Trophoblast cell (in vitro differentiated cells and primary cell): ENCODE results near the gene PPIL1.
"Not testable (repeated sequence)": the region's sequence is repeated elsewhere in the genome, so short reads cannot be mapped to it uniquely, and the experiment has no call there.

Experiments used
- DNase-seq, 2 donors: peaks; one replicate each; pipeline ENCODE4 v3.0.0-alpha.2; 2016
- H2AFZ ChIP-seq: 2 replicates; pipeline ENCODE4 v1.6.1; 2013; ENCODE audit warnings: low read length, moderate library complexity, mild to moderate bottlenecking; ENCODE audit not compliant: insufficient read depth, poor library complexity
- H2AK5ac ChIP-seq: 2 replicates; pipeline ENCODE4 v1.6.1; 2013; ENCODE audit warnings: mild to moderate bottlenecking, low read length
- H2BK120ac ChIP-seq: 2 replicates; pipeline ENCODE4 v1.6.1; 2013; ENCODE audit warnings: low read length, mild to moderate bottlenecking, moderate library complexity; ENCODE audit not compliant: insufficient read depth, poor library complexity
- H2BK12ac ChIP-seq: 2 replicates; pipeline ENCODE4 v1.6.1; 2013; ENCODE audit warnings: mild to moderate bottlenecking, low read length, moderate library complexity
- H2BK5ac ChIP-seq: 2 replicates; pipeline ENCODE4 v1.6.1; 2013; ENCODE audit warnings: low read length, low read depth, moderate library complexity, mild to moderate bottlenecking; ENCODE audit not compliant: poor library complexity
- H3K14ac ChIP-seq: 2 replicates; pipeline ENCODE4 v1.6.1; 2013; ENCODE audit warnings: mild to moderate bottlenecking, low read length
- H3K18ac ChIP-seq: 2 replicates; pipeline ENCODE4 v1.6.1; 2013; ENCODE audit warnings: mild to moderate bottlenecking, low read length
- H3K23ac ChIP-seq: 2 replicates; pipeline ENCODE4 v1.6.1; 2013; ENCODE audit warnings: low read length
- H3K27ac ChIP-seq: 2 replicates; pipeline ENCODE4 v1.5.1; 2013; ENCODE audit warnings: low read depth, mild to moderate bottlenecking, inconsistent platforms, low read length, moderate library complexity
- H3K27me3 ChIP-seq: 2 replicates; pipeline ENCODE4 v1.6.1; 2013; ENCODE audit warnings: inconsistent platforms, mild to moderate bottlenecking, low read length, moderate library complexity; ENCODE audit not compliant: insufficient read depth
- H3K36me3 ChIP-seq, 2 experiments: 1 replicate in 1 of 2; 2 replicates in 1 of 2; pipeline ENCODE4 v1.6.1; 2013; ENCODE audit warnings: low read length in 2 of 2, mild to moderate bottlenecking in 2 of 2, moderate library complexity in 1 of 2; ENCODE audit not compliant: insufficient read depth in 2 of 2, control insufficient read depth in 1 of 2
- H3K4ac ChIP-seq: 2 replicates; pipeline ENCODE4 v1.6.1; 2013; ENCODE audit warnings: low read depth, mild to moderate bottlenecking, low read length, moderate library complexity
- H3K4me1 ChIP-seq, 2 experiments: 1 replicate in 1 of 2; 2 replicates in 1 of 2; pipeline ENCODE4 v1.6.1; 2013; ENCODE audit warnings: low read length in 2 of 2, mild to moderate bottlenecking in 2 of 2, moderate library complexity in 1 of 2; ENCODE audit not compliant: insufficient read depth in 2 of 2, control insufficient read depth in 1 of 2
- H3K4me2 ChIP-seq: 2 replicates; pipeline ENCODE4 v1.6.1; 2013; ENCODE audit warnings: inconsistent platforms, mild to moderate bottlenecking, low read length, moderate library complexity
- H3K4me3 ChIP-seq: 2 replicates; pipeline ENCODE4 v1.5.1; 2013; ENCODE audit warnings: mild to moderate bottlenecking, low read depth, low read length, inconsistent platforms
- H3K79me1 ChIP-seq: one replicate; pipeline ENCODE4 v1.6.1; 2013; ENCODE audit warnings: low read length
- H3K79me2 ChIP-seq: 2 replicates; pipeline ENCODE4 v1.6.1; 2013; ENCODE audit warnings: low read length, mild to moderate bottlenecking; ENCODE audit not compliant: control insufficient read depth, insufficient read depth, poor library complexity
- H3K9ac ChIP-seq: 2 replicates; pipeline ENCODE4 v1.6.1; 2013; ENCODE audit warnings: mild to moderate bottlenecking, low read length
- H3K9me3 ChIP-seq: 2 replicates; pipeline ENCODE4 v1.6.1; 2013; ENCODE audit warnings: low read depth, mild to moderate bottlenecking, control low read depth, inconsistent platforms, low read length; ENCODE audit not compliant: insufficient read depth
- H4K12ac ChIP-seq: 2 replicates; pipeline ENCODE4 v1.6.1; 2013; ENCODE audit warnings: low read depth, mild to moderate bottlenecking, low read length, moderate library complexity
- H4K8ac ChIP-seq: 2 replicates; pipeline ENCODE4 v1.6.1; 2013; ENCODE audit warnings: low read depth, mild to moderate bottlenecking, low read length, moderate library complexity
- H4K91ac ChIP-seq: one replicate; pipeline ENCODE4 v1.6.1; 2013; ENCODE audit warnings: low read depth, mild to moderate bottlenecking, low read length, moderate library complexity
- WGBS: extraction: QIAGEN DNeasy Blood & Tissue Kit; methylation state at CpG from one replicate; pipeline ENCODE4 v1.1.7; 2013; ENCODE audit warnings: missing lambda C conversion rate; ENCODE audit not compliant: insufficient read length, insufficient coverage; ENCODE audit errors: extremely low coverage; 5-methylcytosine and 5-hydroxymethylcytosine counted together

PPIL1 gene

DNA sequence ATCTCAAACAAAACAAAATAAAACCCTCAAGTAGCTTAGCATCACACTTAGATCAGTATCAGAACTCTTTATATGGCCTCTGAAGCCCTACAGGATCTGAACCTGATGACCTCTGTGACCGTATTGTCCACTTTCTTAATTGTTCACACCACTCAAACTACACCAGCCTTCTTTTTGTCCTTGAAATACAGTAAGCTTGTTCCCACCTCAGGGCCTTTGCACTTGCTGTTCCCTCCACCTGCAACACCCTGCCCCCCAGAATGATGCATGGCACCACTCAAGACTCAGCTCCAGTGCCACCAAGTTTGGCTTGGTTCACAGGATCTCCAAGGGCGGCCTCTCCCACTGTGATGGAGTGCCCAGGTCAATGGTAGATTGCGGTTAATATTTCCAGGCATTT lies 61.1 kb downstream of the PPIL1 start:
- H3K27ac ChIP-seq: no peak overlapping the region
- no peak overlapping the region for H2AFZ ChIP-seq
- no peaks in the 10 kb centered on the region for H3K9me3 ChIP-seq
- H3K14ac ChIP-seq: no peak overlapping the region
- H3K23ac ChIP-seq: no peak overlapping the region
- no peak overlapping the region for H3K4me3 ChIP-seq
- no peak overlapping the region for H2AK5ac ChIP-seq
- no peak overlapping the region for H3K4ac ChIP-seq
- no peaks in the 10 kb centered on the region for H3K36me3 ChIP-seq
- no peaks in the 10 kb centered on the region for H3K79me1 ChIP-seq
- no peak overlapping the region for H2BK12ac ChIP-seq
- DNase-seq: no peak
- WGBS: no CpG with 5 or more reads among the region's 3 CpGs
- H3K4me1 ChIP-seq: no peaks in the 10 kb centered on the region
- H2BK5ac ChIP-seq: no peak overlapping the region
- no peak overlapping the region for H4K12ac ChIP-seq
- H3K9ac ChIP-seq: no peak overlapping the region
- no peaks in the 10 kb centered on the region for H3K79me2 ChIP-seq
- H4K91ac ChIP-seq: no peak overlapping the region
- no peak overlapping the region for H3K18ac ChIP-seq
- no peak overlapping the region for H3K4me2 ChIP-seq
- H3K27me3 ChIP-seq: no peaks in the 10 kb centered on the region
- no peak overlapping the region for H4K8ac ChIP-seq
- no peak overlapping the region for H2BK120ac ChIP-seq

DNA sequence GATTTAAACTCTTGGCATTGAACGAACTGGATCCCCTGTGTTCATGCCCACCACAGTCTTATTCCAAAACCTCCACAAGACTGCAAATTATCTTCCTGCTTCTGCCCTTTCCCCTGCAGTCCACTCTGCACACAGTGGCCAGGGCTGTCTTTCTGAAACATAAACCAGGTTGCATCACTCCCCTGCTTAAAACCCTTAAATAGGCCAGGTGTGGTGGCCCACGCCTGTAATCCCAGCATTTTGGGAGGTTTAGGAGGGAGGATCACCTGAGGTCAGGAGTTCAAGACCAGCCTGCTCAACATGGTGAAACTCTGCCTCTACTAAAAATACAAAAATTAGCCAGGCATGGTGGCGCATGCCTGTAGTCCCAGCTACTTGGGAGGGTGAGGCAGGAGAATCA lies 61.6 kb downstream of the PPIL1 start:
- not testable (repeated sequence) for H2BK12ac ChIP-seq, H3K4me2 ChIP-seq, H3K36me3 ChIP-seq, H2AK5ac ChIP-seq, H3K27me3 ChIP-seq, H3K4me1 ChIP-seq, H3K79me1 ChIP-seq, H2AFZ ChIP-seq, H3K18ac ChIP-seq, H3K14ac ChIP-seq, DNase-seq, H3K27ac ChIP-seq, H3K79me2 ChIP-seq, H4K91ac ChIP-seq, H2BK5ac ChIP-seq, H3K9me3 ChIP-seq, H3K9ac ChIP-seq, H3K23ac ChIP-seq, H4K8ac ChIP-seq, H3K4ac ChIP-seq, H2BK120ac ChIP-seq, H4K12ac ChIP-seq, H3K4me3 ChIP-seq
- WGBS: no CpG with 5 or more reads among the region's 3 CpGs

DNA sequence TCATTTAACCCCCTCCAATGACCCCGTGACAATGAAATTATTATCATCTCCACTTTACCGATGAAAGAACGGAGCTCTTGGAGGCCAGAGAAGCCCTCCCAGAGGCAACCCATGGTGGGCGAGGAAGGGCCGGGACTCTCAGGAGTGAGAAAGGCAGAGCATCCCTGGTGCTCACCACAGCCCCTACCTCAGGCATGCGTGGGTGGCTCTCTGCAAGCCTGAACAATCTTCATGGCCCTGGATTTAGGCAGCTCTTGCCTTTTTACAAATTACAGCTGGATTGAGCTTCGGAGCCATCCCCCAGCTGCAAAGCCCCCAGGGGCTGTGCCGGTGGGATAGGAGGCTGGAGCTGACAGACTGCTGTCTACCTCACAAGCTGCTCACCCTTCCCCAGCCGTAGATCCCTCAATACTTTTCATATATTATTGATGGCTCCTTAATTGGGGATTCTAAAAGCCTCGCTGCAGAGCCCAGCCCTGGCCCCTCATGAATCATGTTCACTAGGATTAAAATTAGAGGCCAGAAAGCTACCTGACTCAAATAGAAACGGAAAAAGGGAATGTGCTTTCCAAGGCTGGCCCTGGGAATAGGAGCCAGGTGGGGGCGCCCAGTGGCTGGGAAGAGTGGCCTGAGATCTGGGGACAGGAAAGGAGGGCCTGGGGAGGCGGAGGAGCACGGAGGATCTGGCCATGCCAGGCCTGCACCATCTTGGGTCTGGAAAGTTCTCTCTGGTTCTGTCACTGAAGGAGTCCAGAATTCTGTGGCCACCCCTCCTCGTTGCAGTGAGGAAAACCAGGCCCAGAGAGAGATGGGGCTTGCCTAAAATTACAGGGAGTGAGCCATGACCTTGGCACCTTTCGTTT lies 64.4 kb downstream of the PPIL1 start:
- Histone ChIP-seq H3K79me1 (no peaks in the 10 kb centered on the region), H2AFZ (peak overlapping the region; percentile 3), H3K14ac (no peak overlapping the region), H3K9ac (no peak overlapping the region), H3K23ac (no peak overlapping the region), H2BK12ac (no peak overlapping the region), H2BK120ac (no peak overlapping the region), H3K27ac (no peak overlapping the region), H3K4ac (no peak overlapping the region), H3K4me2 (no peak overlapping the region), H3K27me3 (no peaks in the 10 kb centered on the region), H3K36me3 (no peaks in the 10 kb centered on the region), H4K91ac (no peak overlapping the region), H4K12ac (no peak overlapping the region), H3K79me2 (no peaks in the 10 kb centered on the region), H3K4me3 (no peak overlapping the region), H3K18ac (no peak overlapping the region), H3K9me3 (peaks cover 1% of the 10 kb centered on the region), H4K8ac (no peak overlapping the region), H3K4me1 (no peaks in the 10 kb centered on the region), H2AK5ac (no peak overlapping the region), H2BK5ac (no peak overlapping the region)
- DNase-seq: no peak
- no CpG with 5 or more reads among the region's 16 CpGs for WGBS

DNA sequence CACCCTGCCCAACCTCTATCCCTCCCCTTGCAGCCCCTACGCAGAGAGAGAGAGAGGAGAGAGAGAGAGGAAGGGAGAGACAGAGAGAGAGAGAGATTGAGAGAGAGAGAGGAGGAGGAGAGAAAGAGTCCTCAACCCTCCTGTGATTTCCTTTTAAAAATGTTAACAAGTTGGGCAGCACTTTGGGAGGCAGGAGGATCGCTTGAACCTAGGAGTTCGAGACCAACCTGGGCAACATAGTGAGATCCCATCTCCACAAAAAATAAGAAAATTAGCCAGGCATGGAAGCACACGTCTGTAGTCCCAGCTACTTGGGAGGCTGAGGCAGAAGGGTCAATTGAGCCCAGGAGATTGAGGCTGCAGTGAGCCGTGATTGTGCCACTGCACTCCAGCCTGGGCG lies 65.4 kb downstream of the PPIL1 start:
- H3K4me1 ChIP-seq: no peaks in the 10 kb centered on the region
- H4K12ac ChIP-seq: no peak overlapping the region
- no peak overlapping the region for H3K18ac ChIP-seq
- H3K4me2 ChIP-seq: no peak overlapping the region
- H3K4ac ChIP-seq: no peak overlapping the region
- no peaks in the 10 kb centered on the region for H3K79me2 ChIP-seq
- no peak overlapping the region for H3K27ac ChIP-seq
- DNase-seq: no peak
- WGBS: no CpG with 5 or more reads among the region's 6 CpGs
- no peaks in the 10 kb centered on the region for H3K79me1 ChIP-seq
- no peak overlapping the region for H3K4me3 ChIP-seq
- H2BK12ac ChIP-seq: no peak overlapping the region
- no peak overlapping the region for H3K14ac ChIP-seq
- no peak overlapping the region for H2BK5ac ChIP-seq
- no peaks in the 10 kb centered on the region for H3K27me3 ChIP-seq
- no peak overlapping the region for H3K9ac ChIP-seq
- no peak overlapping the region for H2BK120ac ChIP-seq
- peaks cover 1% of the 10 kb centered on the region for H3K9me3 ChIP-seq
- no peak overlapping the region for H4K8ac ChIP-seq
- H2AFZ ChIP-seq: no peak overlapping the region
- H3K36me3 ChIP-seq: no peaks in the 10 kb centered on the region
- H3K23ac ChIP-seq: no peak overlapping the region
- H4K91ac ChIP-seq: no peak overlapping the region
- no peak overlapping the region for H2AK5ac ChIP-seq
